Upper lobe of right lung (tissue), 1 donor: ENCODE results near the gene DACH1. TPM values are rescaled to one million over a fixed set of nuclear protein-coding genes. Genes with fewer than 3 reads are reported as not detected.

ENCODE experiments used
- ATAC-seq: fragments of 200-7000 bp; cut with Tn5 transposase; one replicate; pipeline ENCODE4 v1.9.1; 2020; ENCODE audit warnings: mild to moderate bottlenecking, moderate library complexity
- DNase-seq: peaks from one replicate; pipeline ENCODE4 v3.0.0-alpha.2; 2020
- H3K27ac ChIP-seq: fragments of 200-600 bp; one replicate; pipeline ENCODE4 v1.8.0; 2022
- H3K27me3 ChIP-seq: fragments of 200-600 bp; one replicate; pipeline ENCODE4 v1.8.0; 2022; ENCODE audit warnings: mild to moderate bottlenecking
- H3K36me3 ChIP-seq: fragments of 200-600 bp; one replicate; pipeline ENCODE4 v1.8.0; 2022
- H3K4me1 ChIP-seq: fragments of 200-600 bp; one replicate; pipeline ENCODE4 v1.8.0; 2022
- H3K4me3 ChIP-seq: fragments of 200-600 bp; one replicate; pipeline ENCODE4 v1.8.0; 2022; ENCODE audit warnings: mild to moderate bottlenecking
- H3K9me3 ChIP-seq: fragments of 200-600 bp; one replicate; pipeline ENCODE4 v1.8.0; 2022
- intact Hi-C: fragments of 100-400 bp; cut with DNase I; formaldehyde crosslinking; loops from one replicate; pipeline ENCODE4 v1.11.0; 2022
- total RNA-seq: library from RNA; stranded (reverse); fragmentation: NEBNext Ultra II Directional; extraction: Animal tissue kit (Norgen Biotek cat#: 25700); gene quantifications from one replicate; pipeline ENCODE4 v1.2.1, GENCODE V29; 2021
- TF ChIP-seq, protein P1 (sequence below): fragments of 200-600 bp; IDR thresholded peaks from one replicate; pipeline ENCODE4 v1.8.0; 2022; ENCODE audit warnings: antibody characterized with exemption
- donor health status: DM: no; HTN: yes; CAD: no; lungs with severe emphysema.

DACH1 gene
- total RNA-seq, 1 donor from 2014 or later = 11.5 TPM

DNA sequence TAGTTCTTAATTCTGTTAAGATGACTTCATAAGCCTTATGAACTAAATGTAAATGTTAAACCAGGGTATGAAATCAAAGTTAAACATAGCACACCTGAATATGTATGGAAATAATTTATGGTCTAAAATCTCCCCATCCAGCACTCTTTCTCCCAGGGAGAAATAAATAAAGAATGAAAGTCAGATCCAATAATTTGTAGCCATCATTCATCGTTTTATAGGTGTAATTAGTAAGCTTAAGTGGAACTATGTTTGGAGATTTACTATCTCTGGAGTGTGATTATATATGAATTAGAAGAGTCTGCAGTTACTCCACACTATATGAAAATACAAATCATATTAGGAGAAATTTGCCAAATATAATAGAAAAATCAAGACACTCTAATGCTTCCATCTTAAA, 405.1 kb downstream of the DACH1 start:
- no peak for ATAC-seq
- TF ChIP-seq, protein P1, sequence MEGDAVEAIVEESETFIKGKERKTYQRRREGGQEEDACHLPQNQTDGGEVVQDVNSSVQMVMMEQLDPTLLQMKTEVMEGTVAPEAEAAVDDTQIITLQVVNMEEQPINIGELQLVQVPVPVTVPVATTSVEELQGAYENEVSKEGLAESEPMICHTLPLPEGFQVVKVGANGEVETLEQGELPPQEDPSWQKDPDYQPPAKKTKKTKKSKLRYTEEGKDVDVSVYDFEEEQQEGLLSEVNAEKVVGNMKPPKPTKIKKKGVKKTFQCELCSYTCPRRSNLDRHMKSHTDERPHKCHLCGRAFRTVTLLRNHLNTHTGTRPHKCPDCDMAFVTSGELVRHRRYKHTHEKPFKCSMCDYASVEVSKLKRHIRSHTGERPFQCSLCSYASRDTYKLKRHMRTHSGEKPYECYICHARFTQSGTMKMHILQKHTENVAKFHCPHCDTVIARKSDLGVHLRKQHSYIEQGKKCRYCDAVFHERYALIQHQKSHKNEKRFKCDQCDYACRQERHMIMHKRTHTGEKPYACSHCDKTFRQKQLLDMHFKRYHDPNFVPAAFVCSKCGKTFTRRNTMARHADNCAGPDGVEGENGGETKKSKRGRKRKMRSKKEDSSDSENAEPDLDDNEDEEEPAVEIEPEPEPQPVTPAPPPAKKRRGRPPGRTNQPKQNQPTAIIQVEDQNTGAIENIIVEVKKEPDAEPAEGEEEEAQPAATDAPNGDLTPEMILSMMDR = no peak
- intact Hi-C loops = no loop called here
- Histone ChIP-seq H3K4me3 (no peak overlapping the region), H3K9me3 (no peaks in the 10 kb centered on the region), H3K27ac (no peak overlapping the region), H3K36me3 (no peaks in the 10 kb centered on the region), H3K27me3 (no peaks in the 10 kb centered on the region), H3K4me1 (no peaks in the 10 kb centered on the region)
- DNase-seq = no peak

GRCh38 chr13:71460211-71460610, 406.8 kb downstream of the DACH1 start:
- ATAC-seq = no peak
- intact Hi-C loops = no loop called here
- Histone ChIP-seq H3K9me3 (no peaks in the 10 kb centered on the region), H3K4me3 (no peak overlapping the region), H3K27me3 (no peaks in the 10 kb centered on the region), H3K4me1 (no peaks in the 10 kb centered on the region), H3K27ac (no peak overlapping the region), H3K36me3 (no peaks in the 10 kb centered on the region)
- DNase-seq = no peak
- TF ChIP-seq, protein P1 = no peak

- no peaks in the 10 kb centered on the region for H3K9me3 ChIP-seq
- H3K27me3 ChIP-seq = no peaks in the 10 kb centered on the region
- no peaks in the 10 kb centered on the region for H3K4me1 ChIP-seq
- DNase-seq (no peak), ATAC-seq (no peak)
- H3K36me3 ChIP-seq = no peaks in the 10 kb centered on the region
- H3K4me3 ChIP-seq = no peak overlapping the region
- TF ChIP-seq, protein P1 = no peak
- intact Hi-C loops = no loop called here
- H3K27ac ChIP-seq = no peak overlapping the region
Observed at GRCh38 chr13:71459708-71460107, 407.3 kb downstream of the DACH1 start.

DNA sequence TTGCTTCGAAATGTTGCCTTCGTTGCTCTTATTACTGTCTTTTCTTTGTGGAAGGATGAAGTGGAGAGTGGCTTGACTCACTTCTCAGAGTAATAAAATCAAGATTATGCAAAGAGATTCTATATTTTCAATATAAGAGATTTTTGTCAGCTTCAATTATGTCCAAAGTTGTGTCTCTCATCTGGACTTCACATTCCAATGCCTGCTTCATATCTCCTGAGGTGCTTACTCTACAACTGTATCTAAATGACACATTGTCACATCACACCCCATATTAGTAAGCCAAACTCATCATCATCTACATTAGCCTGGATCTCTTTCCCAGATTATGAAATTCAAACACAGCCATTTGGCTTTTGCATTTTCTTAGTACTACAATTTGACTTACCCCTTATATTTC, 409.4 kb downstream of the DACH1 start:
- intact Hi-C loops = no loop called here
- no peaks in the 10 kb centered on the region for H3K4me1 ChIP-seq
- H3K4me3 ChIP-seq = no peak overlapping the region
- TF ChIP-seq, protein P1 = no peak
- no peaks in the 10 kb centered on the region for H3K36me3 ChIP-seq
- no peak overlapping the region for H3K27ac ChIP-seq
- no peaks in the 10 kb centered on the region for H3K9me3 ChIP-seq
- H3K27me3 ChIP-seq = no peaks in the 10 kb centered on the region
- DNase-seq (no peak), ATAC-seq (no peak)

- TF ChIP-seq, protein P1 = no peak
- Histone ChIP-seq H3K36me3 (no peaks in the 10 kb centered on the region), H3K27me3 (no peaks in the 10 kb centered on the region), H3K27ac (no peak overlapping the region), H3K9me3 (no peaks in the 10 kb centered on the region), H3K4me3 (no peak overlapping the region), H3K4me1 (no peaks in the 10 kb centered on the region)
- intact Hi-C loops = no loop called here
- ATAC-seq (no peak), DNase-seq (no peak)
Observed at GRCh38 chr13:71456136-71456535, 410.9 kb downstream of the DACH1 start.

GRCh38 chr13:71454509-71454908, 412.5 kb downstream of the DACH1 start:
- Histone ChIP-seq H3K27ac (no peak overlapping the region), H3K9me3 (no peaks in the 10 kb centered on the region), H3K27me3 (no peaks in the 10 kb centered on the region), H3K36me3 (no peaks in the 10 kb centered on the region), H3K4me3 (no peak overlapping the region), H3K4me1 (no peaks in the 10 kb centered on the region)
- TF ChIP-seq, protein P1 = no peak
- intact Hi-C loops = no loop called here
- no peak for DNase-seq
- peak; percentile 15 for ATAC-seq
